Panc1 (cell line): Measurements from ENCODE around the gene IL2RA. TPM values are rescaled to one million over a fixed set of nuclear protein-coding genes. Genes with fewer than 3 reads are reported as not detected.

Experiments used
- ATAC-seq: fragments of 200-7000 bp; cut with Tn5 transposase; 2 replicates; pipeline ENCODE4 v1.9.1; 2020; ENCODE audit warnings: mild to moderate bottlenecking, moderate library complexity
- BruUV-seq: library from RNA; stranded (reverse); fragments of 400-500 nt; replicated peaks from 2 replicates; lab custom pipeline; 2021; lab: Mats Ljungman, UMichigan
- CTCF ChIA-PET: fragments of 300-600 bp; sonication (Branson Sonifier 250); formaldehyde crosslinking; loops from one replicate; lab custom pipeline; 2022; ENCODE audit warnings: antibody characterized with exemption; lab: Charles Lee
- POLR2A ChIA-PET: fragments of 300-600 bp; sonication (Branson Sonifier 250); formaldehyde crosslinking; loops from one replicate; lab custom pipeline; 2022; ENCODE audit warnings: antibody characterized with exemption; lab: Charles Lee
- DNase-seq: peaks from one replicate; pipeline ENCODE4 v3.0.0-alpha.2; 2010; ENCODE audit warnings: low read depth, low spot score
- H3K27ac ChIP-seq: 2 replicates; pipeline ENCODE4 v1.5.1; 2011; ENCODE audit warnings: mild to moderate bottlenecking, low read length, inconsistent platforms
- H3K27me3 ChIP-seq: fragments of 200-500 bp; sonication (Bioruptor generic); 2 replicates; pipeline ENCODE4 v1.6.0; 2014; ENCODE audit warnings: low read length, inconsistent platforms; ENCODE audit not compliant: control insufficient read depth, insufficient read depth
- H3K36me3 ChIP-seq: fragments of 200-500 bp; sonication (Bioruptor generic); 2 replicates; pipeline ENCODE4 v1.5.1; 2014; ENCODE audit warnings: inconsistent platforms, mild to moderate bottlenecking, low read length, moderate library complexity; ENCODE audit not compliant: control insufficient read depth, insufficient read depth
- H3K4me1 ChIP-seq: 2 replicates; pipeline ENCODE4 v1.5.1; 2011; ENCODE audit warnings: inconsistent platforms, mild to moderate bottlenecking, low read length, moderate library complexity; ENCODE audit not compliant: control insufficient read depth, insufficient read depth
- H3K4me3 ChIP-seq, 2 experiments: 2 replicates each; pipeline ENCODE4 v1.5.1; 2011 to 2012; ENCODE audit warnings: low read depth in 2 of 2, low read length in 2 of 2, mild to moderate bottlenecking in 2 of 2, inconsistent platforms in 1 of 2, moderate library complexity in 1 of 2
- H3K9me3 ChIP-seq: fragments of 200-500 bp; sonication (Bioruptor generic); 2 replicates; pipeline ENCODE4 v1.5.1; 2014; ENCODE audit warnings: low read depth, mild to moderate bottlenecking, inconsistent platforms, low read length, moderate library complexity; ENCODE audit not compliant: control insufficient read depth, insufficient read depth
- POLR2AphosphoS5 ChIP-seq: IDR thresholded peaks from 2 replicates; pipeline ENCODE4 v1.6.1; 2012; ENCODE audit warnings: mild to moderate bottlenecking, low read depth, low read length, moderate library complexity
- SIN3A ChIP-seq: IDR thresholded peaks from 2 replicates; pipeline ENCODE4 v1.6.1; 2012; ENCODE audit warnings: low read depth, mild to moderate bottlenecking, low read length, moderate library complexity, borderline replicate concordance; ENCODE audit not compliant: insufficient read depth
- TCF7L2 ChIP-seq: IDR thresholded peaks from 2 replicates; pipeline ENCODE4 v1.6.1; 2011; ENCODE audit warnings: mild to moderate bottlenecking, low read depth, low read length, inconsistent platforms
- in situ Hi-C: cut with HindIII; loops from 2 replicates; pipeline ENCODE4 v1.10.0; 2016; ENCODE audit warnings: low sequenced_read_pairs, low pct_unique_long_range_greater_than_20kb
- intact Hi-C: fragments of 100-400 bp; cut with micrococcal nuclease; formaldehyde crosslinking; loops from one replicate; pipeline ENCODE4 v1.10.0; 2022; ENCODE audit not compliant: unreplicated experiment
- total RNA-seq: library from RNA; stranded (reverse); gene quantifications from one replicate; pipeline ENCODE4 v1.2.1, GENCODE V29; 2021; ENCODE audit not compliant: unreplicated experiment
- TF ChIP-seq, protein P1 (sequence below): fragments of 450-650 bp; IDR thresholded peaks from 2 replicates; pipeline ENCODE4 v1.5.1; 2017; ENCODE audit warnings: mild to moderate bottlenecking
- TF ChIP-seq, protein P2 (sequence below), 2 experiments: IDR thresholded peaks; 2 replicates each; pipeline ENCODE4 v1.6.1; 2011 to 2012; ENCODE audit warnings: low read depth in 2 of 2, control low read depth in 1 of 2, low read length in 1 of 2, mild to moderate bottlenecking in 1 of 2, moderate library complexity in 1 of 2; ENCODE audit not compliant: insufficient read depth in 1 of 2

Gene IL2RA
- total RNA-seq, 1 experiment from 2014 or later: 0.33 TPM

DNA sequence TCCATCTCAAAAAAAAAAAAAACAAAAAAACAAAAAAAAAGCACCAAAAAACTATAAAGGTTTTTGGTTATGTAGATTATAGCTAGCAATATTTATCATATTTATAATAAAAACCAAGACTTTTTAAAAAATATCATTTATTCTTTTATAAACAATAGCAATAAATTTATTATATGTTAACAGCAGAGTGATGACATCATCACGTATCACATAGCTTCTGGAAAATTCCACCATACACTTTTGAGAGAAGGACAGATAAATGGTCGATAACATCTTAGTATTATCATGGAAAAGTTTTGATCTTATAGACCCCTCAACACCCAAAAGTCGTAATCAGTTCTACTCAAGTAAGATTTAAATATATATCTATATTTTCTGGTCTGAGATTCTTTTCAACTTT is 51.6 kb downstream of the IL2RA start:
- Histone ChIP-seq H3K27me3 (no peaks in the 10 kb centered on the region), H3K36me3 (no peaks in the 10 kb centered on the region), H3K4me3 (no peak overlapping the region), H3K9me3 (peaks cover 4% of the 10 kb centered on the region; the same call in 1 of the 2 replicates), H3K4me1 (no peaks in the 10 kb centered on the region), H3K27ac (no peak overlapping the region)
- no peak for DNase-seq
- no TSS peak for BruUV-seq
- ATAC-seq: no peak
- intact Hi-C loops (no loop called here), in situ Hi-C loops (no loop called here)
- ChIA-PET POLR2A (no interaction called here), CTCF (interaction anchor here (0.6 kb wide), 1 partner anchor 381 kb away, joined by 5 read pairs; no protein-coding TSS in a partner anchor)
- TF ChIP-seq SIN3A (no peak), POLR2AphosphoS5 (no peak), TCF7L2 (no peak)
- TF ChIP-seq, protein P1, sequence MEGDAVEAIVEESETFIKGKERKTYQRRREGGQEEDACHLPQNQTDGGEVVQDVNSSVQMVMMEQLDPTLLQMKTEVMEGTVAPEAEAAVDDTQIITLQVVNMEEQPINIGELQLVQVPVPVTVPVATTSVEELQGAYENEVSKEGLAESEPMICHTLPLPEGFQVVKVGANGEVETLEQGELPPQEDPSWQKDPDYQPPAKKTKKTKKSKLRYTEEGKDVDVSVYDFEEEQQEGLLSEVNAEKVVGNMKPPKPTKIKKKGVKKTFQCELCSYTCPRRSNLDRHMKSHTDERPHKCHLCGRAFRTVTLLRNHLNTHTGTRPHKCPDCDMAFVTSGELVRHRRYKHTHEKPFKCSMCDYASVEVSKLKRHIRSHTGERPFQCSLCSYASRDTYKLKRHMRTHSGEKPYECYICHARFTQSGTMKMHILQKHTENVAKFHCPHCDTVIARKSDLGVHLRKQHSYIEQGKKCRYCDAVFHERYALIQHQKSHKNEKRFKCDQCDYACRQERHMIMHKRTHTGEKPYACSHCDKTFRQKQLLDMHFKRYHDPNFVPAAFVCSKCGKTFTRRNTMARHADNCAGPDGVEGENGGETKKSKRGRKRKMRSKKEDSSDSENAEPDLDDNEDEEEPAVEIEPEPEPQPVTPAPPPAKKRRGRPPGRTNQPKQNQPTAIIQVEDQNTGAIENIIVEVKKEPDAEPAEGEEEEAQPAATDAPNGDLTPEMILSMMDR: no peak
- TF ChIP-seq, protein P2, sequence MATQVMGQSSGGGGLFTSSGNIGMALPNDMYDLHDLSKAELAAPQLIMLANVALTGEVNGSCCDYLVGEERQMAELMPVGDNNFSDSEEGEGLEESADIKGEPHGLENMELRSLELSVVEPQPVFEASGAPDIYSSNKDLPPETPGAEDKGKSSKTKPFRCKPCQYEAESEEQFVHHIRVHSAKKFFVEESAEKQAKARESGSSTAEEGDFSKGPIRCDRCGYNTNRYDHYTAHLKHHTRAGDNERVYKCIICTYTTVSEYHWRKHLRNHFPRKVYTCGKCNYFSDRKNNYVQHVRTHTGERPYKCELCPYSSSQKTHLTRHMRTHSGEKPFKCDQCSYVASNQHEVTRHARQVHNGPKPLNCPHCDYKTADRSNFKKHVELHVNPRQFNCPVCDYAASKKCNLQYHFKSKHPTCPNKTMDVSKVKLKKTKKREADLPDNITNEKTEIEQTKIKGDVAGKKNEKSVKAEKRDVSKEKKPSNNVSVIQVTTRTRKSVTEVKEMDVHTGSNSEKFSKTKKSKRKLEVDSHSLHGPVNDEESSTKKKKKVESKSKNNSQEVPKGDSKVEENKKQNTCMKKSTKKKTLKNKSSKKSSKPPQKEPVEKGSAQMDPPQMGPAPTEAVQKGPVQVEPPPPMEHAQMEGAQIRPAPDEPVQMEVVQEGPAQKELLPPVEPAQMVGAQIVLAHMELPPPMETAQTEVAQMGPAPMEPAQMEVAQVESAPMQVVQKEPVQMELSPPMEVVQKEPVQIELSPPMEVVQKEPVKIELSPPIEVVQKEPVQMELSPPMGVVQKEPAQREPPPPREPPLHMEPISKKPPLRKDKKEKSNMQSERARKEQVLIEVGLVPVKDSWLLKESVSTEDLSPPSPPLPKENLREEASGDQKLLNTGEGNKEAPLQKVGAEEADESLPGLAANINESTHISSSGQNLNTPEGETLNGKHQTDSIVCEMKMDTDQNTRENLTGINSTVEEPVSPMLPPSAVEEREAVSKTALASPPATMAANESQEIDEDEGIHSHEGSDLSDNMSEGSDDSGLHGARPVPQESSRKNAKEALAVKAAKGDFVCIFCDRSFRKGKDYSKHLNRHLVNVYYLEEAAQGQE (IDR thresholded peaks at IDR 0.05; ENCODE audit: insufficient read depth in 1 of 2, low read depth in 2 of 2, low read length in 1 of 2): no peak

GRCh38 chr10:6009961-6010360 is 52.2 kb downstream of the IL2RA start:
- in situ Hi-C loops (no loop called here), intact Hi-C loops (no loop called here)
- Histone ChIP-seq H3K36me3 (no peaks in the 10 kb centered on the region), H3K4me3 (no peak overlapping the region), H3K4me1 (no peaks in the 10 kb centered on the region), H3K9me3 (peaks cover 4% of the 10 kb centered on the region; the same call in 1 of the 2 replicates), H3K27ac (no peak overlapping the region), H3K27me3 (no peaks in the 10 kb centered on the region)
- ChIA-PET CTCF (no interaction called here), POLR2A (no interaction called here)
- TF ChIP-seq SIN3A: no peak
- TF ChIP-seq, protein P2 (IDR thresholded peaks at IDR 0.05; ENCODE audit: insufficient read depth in 1 of 2, low read depth in 2 of 2, low read length in 1 of 2): no peak
- no TSS peak for BruUV-seq
- no peak for DNase-seq
- ATAC-seq: no peak
